HG02610 (cell line): Measurements from ENCODE around the gene MGAT3.
A peak's percentile ranks its signal among the peaks of the same experiment; 100 is the strongest.

Experiments used
- ATAC-seq: cut with Tn5 transposase; IDR thresholded peaks from one replicate; pipeline ENCODE4 v1.9.1; 2021; ENCODE audit warnings: mild to moderate bottlenecking, moderate library complexity; ENCODE audit not compliant: unreplicated experiment

The MGAT3 gene

DNA sequence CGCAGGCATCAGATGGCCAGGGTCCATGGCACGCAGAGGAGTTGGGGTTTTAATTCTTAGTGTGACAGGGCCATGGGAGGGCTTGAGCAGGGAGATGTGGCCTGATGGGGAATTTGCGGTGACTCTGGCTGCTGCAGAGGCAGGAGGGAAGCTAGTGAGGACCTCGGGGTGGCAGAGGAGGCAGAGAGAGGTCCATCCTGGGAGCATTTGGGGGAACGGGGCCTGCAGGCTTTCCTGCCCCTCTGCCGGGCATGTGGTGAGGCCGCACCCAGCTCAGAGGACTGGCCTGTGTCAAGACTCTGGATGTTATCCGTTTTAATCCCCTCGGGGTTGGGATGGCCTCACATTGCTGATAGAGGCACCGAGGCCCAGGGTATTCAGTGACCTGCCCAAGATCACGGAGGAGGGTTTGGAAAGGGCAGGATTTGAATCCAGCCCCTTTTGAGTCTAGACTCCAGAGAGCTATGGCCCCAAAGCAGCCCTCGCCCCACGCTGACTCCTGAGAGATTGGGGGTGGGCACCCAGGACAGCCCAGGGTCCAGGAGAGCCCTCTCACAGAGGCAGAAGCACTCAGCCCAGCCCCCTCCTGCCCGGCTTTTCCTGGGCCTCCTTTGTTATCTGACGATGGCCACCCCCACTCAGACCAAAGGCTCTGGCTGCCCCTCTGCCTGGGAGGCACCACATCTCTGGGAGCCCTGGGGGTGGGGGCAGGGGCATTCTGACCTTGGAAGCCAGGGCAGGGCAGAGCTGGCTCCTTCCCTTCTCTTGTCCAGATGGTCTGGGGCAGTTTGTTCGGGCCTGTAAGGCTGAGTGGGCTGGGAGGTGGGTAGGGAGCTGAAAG is 13.9 kb downstream of the MGAT3 start:
- no peak for ATAC-seq

DNA sequence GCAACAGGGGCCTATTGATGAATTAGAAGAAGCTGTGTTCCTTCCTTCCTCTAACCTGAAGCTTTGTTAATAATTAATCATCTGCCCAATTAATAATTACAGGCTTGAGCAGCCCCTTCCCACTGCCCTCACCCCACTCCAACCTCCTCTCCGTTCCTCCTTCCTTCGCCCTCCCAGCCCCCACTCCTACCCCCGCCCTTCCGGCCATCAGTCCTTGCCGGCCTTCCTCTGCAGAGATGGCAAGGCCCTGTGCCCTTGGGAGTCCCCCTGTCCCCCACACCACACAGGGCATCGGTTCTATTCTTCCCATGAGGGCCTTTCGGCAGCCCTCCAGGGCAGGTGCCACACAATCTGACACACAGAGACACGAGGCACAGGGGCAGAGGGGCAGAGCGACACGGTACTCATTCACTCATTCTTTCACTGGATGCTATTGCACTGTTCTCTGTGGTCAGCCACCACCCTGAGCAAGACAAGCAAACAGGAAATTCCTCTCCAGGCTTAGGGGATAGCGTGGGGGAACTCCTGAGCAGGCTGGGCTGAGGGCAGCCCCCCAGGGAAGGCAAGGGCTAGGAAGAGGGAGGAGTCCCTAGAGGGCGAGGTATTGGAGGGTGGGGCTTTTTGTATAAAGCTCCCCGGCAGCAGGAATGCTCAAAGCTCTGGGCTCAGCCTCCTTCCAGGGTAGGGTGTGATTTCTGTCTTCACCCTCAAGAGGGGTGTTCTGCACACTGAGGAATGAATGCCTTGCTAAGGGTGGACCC is 14.7 kb downstream of the MGAT3 start:
- peak; percentile 51 for ATAC-seq

DNA sequence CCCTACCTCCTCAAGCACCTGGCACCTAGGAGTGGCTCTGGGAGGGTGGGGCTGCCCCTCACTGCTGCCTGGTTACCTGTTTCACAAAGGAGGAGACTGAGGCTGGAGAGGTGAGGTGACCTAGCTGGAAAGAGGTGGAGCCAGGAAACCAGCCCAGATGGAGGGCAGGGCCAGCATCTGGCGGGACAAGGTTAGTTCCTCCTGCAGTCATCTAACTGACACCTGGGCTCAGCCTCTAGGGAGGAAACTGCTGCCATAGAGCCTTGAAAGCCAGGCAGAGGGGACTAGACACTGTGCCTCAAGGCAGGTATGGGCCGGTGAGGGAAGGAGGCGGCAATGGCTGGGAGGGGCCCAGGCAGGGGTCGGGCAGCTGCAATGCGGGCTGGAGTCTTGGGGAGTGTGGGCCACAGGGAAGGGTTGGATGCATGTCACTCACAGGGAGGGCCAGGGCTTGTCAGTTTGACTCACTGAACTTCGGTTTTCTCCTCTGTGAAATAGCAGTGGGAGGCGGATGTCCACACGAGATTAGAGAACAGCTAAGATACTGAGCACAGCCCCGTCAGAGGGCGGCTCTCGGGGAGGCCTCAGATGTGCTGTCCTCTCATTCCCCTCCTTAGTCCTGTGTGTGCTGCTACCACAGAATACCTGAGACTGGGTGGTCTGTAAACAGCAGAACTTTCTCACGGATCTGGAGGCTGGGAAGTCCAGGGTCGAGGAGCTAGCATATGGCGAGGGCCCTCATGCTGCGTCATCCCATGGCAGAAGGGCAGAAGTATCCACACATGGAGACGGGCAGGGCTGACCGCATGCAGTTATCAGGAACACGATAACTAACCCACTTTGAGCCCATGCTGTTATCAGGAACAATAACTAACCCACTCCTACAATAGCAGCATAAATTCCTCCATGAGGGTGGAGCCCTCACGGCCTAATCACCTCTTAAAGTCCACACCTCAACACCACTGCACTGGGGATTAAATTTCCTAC is 16.1 kb downstream of the MGAT3 start:
- no peak for ATAC-seq

DNA sequence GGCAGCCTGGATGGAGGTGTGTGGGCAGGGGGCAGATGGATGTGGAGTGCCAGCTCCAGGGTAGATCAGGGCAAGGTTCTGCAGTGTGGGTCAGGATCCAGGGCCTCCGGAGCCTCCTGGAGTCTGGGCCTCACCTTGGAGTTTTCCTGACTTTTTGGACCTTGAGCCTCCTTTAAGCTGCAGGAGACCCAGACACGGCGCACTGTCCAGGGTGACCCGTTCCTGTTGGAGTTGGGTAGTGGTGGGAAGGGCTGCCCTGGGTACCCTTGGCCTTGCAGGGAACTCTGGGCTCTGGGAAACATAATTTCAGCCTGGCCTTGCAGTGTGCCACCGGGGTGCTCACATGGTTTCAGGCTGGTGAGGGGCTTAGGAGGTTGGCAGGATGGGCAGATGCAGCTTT is 17.0 kb downstream of the MGAT3 start:
- ATAC-seq, result no peak

DNA sequence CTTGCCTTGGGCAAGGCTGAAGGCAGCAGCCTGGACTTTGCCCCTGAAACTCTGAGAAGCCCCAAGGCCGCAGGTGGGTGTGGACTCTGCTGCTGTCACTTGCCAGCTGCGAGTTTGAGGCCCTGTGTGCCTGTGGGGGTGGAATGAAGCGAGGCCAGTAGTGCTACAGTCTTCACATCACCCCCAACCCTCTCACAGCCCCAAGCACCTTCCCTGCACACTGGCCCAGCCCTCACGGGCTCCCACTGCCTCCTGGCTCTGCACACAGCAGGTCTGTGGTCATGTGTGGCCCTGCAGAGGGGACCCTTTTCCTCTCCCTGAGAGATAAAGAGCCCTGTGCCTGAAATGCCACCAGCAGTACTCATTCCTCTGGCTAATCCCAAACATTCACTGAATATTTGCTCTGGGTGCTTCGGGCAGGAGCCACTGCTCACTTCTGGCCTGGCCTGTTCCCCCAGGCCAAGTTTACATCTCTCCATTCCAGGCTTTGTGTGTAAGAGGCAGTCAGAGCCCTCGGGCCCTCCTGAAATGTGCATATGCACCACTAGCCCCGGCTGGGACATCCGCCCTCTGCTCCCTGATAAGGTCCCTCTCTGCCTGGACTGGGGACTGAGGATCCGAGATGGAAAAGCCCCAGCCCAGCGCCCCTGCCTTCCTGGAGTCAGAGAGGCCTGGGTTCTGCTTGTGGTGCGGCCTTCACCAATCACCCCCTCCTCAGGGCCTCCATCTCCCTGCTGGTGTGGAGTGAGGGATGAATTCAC is 17.7 kb downstream of the MGAT3 start:
- ATAC-seq, result no peak

DNA sequence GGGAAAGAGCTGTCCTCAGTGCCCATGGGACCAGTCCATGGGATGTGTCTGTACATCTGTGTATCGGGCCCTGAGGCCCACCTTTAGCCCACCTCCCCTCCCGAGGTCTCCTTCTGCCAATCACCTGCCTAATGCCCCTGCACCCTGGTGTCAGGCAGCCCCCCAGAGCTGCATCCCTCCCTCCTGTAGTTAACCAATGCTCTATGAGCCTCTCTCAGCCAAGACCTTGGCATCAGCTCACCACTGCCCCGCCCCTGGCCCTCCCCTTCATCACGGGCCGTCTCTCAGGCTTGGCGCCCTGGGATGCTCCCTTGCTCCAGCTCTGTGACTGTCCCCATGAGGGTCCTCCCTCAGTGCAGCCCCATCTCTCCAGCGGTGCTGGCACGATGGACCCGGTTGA is 18.5 kb downstream of the MGAT3 start:
- ATAC-seq, result no peak

DNA sequence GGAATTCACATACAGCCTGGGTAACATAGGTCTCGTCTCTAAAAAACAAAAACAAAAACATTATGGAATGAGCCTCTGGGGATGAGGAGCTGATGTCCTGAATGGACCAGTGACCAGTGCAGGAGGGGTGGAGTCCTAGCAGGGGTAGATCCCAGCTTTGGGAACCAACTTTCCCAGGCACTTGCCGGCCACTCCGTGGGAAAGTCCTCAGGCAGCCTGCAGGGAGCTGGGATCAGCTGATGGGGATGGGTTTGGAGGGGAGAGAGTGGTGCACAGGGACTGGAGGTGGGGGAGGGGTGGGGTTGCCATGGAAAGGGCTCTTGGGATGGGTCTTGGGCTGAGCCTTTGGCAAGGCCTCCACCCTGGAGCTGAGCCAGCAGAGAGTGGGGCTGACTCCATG is 19.1 kb downstream of the MGAT3 start:
- no peak for ATAC-seq

DNA sequence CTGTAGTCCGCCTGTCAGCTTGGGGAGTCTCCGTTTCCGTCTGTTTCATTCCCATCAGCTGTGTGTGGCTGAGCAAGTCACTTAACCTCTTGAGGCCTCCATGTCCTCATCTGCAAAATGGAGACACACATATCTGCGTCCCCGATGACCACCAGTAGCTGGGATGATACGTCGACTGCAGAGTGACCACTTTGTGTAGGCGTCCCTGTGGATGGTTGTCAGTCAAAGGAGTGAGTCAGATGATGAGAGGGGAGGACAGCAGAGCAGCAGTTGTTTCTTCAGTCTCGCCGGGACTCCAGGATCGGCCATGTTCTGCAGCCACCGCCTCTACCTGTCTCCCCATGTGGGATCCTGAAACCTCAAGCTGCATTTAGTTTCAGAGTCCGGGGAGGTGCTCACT is 19.9 kb downstream of the MGAT3 start:
- ATAC-seq, result no peak

DNA sequence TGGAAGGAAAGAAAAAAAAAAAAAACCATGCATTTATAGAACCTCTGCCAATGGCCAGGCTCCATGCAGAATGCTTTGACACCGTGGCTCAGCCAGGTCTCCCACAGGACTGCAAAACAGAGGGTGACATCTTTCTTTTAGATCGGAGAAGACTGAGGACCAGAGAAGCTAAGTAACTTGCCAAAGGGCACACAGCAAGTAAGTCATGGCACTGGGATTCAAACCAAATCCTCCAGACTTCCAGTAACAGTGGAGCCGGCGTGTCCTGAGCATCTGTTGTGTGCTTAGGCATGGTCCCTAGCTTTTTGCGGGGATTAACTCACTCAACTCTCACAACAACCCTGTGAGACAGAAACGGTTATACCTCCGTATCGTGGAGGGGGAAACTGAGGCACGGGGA is 20.7 kb downstream of the MGAT3 start:
- no peak for ATAC-seq

DNA sequence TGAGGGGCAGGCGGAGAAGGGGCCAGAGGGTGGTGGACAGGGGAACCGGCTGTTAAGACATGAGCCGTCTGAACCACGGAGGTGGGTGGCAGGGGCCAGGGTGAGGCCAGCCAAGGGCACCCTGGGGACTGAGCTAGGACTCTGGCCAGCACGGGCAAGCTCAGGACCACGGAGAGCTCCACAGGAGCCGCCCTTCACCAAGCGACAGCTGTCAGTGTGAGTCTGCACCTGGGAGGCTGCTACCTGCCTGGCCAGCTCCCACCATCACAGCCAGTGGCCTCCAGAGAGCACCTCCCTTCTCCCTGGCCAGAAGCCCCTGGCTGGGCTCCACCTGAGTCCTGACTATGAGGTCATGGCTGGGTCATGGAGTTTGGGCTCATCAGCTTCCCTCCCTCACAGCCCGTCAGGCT is 21.6 kb downstream of the MGAT3 start:
- no peak for ATAC-seq

DNA sequence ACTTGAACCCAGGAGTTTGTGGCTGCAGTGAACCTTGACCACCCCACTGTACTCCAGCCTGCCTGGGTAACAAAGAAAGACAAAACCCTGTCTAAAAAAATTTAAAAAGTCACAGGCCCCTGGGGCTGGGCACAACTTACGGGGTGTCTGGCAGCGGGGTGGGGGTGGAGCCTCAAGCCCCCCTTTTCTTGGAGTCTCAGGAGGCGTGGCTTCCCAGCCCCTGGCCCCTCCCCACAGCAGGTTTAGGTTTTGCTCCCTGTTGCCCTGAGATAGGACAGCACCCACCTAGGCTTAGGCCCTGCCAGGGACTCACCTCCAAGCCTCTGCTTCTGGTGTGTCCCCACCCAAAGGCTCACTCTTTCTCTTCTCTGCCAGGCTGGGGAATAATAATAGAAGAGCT is 22.4 kb downstream of the MGAT3 start:
- no peak for ATAC-seq

DNA sequence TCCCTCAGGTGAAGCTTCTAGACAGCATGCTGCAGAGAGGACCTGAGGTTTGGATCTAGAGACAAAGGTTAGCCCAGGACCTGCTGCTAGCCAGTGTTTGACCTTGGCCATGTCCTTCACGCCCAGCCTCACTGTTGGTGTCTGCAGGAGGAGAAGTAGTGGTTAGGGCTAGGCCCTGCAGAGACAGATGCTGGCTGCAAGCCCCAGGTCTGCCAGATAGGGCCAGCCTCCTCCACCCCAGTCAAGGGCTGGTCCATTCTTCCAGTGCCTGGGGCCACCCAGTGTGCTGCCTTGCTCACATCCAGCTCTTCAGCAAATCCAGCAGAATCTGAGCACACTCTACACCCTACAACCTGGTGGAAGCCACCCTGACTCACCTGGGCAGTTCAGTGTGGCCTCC is 23.7 kb downstream of the MGAT3 start:
- no peak for ATAC-seq

DNA sequence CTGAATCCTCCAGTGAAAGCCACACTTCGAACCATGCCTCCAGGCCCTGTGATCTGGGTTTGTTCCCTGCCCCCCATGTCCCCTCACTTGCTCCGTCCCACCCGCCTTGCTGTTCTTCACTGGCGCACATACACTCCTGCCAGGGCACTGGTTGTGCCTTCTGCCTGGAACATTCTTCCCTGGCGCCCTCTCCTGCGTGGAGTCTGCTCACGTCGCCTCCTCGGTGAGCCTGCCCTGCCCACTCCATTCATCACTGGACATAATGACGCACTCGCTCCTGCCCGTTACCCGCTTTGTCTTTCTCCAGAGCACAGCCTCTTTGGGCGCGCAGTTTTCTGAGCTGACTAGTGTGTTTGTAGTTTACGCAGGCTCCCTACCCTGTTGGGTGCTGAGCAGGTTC is 24.2 kb downstream of the MGAT3 start:
- ATAC-seq, result no peak

DNA sequence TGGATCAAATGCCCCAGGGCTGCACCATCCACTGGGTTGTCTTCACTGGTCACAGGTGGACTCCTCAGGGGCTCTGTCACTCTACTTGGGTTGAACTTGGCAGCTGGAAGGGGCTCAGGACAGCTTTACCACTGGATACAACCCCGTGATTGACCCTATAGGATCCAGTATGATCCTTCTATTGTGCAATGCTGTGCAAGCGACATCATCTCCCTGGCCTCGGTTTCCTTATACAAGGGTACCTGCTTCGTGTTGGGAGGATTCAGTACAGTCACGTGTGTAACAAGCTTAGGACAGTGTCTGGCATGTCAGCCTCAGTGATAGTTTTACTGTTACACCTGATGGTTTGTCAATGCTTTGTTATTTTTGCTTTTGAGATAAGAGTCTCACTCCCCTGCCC is 24.8 kb downstream of the MGAT3 start:
- ATAC-seq, result no peak

DNA sequence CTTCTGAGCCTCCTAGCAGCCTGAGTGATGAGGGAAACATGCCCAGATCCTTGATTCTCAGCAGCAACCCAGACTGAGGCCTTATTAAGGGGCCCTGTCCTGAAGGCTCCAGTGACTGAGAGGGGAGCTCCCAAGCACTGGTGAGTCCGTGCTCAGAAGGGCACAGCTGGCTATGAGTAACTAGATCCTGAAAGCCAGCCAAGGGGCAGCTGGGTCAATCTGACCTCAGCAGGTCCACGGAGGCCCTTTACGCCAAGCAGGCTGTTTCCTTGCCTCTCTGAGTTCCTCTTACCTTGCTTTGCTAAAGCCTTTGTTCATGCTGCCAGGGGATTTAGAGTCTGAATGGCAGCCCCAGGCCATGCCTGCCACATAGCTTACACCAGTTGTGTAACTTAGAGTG is 26.0 kb downstream of the MGAT3 start:
- ATAC-seq, result no peak

DNA sequence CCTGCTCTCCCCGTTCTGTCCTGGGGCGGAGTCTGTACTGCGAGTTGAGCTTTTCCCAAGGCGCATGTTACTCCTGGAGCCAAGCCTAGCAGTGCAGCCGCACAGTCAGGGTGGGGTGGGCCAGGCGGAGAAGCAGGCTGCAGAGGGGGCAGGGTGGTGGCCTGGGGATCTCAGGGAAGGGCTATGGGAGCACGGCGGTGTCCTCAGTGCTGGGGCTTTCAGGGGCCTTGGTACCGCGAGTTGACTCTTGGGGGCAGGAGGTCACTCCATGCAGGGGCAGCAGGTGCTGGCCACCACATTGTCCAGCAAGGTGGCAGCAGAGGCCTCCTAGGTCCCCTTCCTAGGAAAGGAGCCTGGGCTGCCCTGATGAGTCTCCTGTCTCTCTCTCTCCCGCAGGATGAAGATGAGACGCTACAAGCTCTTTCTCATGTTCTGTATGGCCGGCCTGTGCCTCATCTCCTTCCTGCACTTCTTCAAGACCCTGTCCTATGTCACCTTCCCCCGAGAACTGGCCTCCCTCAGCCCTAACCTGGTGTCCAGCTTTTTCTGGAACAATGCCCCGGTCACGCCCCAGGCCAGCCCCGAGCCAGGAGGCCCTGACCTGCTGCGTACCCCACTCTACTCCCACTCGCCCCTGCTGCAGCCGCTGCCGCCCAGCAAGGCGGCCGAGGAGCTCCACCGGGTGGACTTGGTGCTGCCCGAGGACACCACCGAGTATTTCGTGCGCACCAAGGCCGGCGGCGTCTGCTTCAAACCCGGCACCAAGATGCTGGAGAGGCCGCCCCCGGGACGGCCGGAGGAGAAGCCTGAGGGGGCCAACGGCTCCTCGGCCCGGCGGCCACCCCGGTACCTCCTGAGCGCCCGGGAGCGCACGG is 30.4 kb downstream of the MGAT3 start:
- ATAC-seq, result no peak

DNA sequence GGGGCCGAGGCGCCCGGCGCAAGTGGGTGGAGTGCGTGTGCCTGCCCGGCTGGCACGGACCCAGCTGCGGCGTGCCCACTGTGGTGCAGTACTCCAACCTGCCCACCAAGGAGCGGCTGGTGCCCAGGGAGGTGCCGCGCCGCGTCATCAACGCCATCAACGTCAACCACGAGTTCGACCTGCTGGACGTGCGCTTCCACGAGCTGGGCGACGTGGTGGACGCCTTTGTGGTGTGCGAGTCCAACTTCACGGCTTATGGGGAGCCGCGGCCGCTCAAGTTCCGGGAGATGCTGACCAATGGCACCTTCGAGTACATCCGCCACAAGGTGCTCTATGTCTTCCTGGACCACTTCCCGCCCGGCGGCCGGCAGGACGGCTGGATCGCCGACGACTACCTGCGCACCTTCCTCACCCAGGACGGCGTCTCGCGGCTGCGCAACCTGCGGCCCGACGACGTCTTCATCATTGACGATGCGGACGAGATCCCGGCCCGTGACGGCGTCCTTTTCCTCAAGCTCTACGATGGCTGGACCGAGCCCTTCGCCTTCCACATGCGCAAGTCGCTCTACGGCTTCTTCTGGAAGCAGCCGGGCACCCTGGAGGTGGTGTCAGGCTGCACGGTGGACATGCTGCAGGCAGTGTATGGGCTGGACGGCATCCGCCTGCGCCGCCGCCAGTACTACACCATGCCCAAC is 31.2 kb downstream of the MGAT3 start:
- ATAC-seq, result no peak

DNA sequence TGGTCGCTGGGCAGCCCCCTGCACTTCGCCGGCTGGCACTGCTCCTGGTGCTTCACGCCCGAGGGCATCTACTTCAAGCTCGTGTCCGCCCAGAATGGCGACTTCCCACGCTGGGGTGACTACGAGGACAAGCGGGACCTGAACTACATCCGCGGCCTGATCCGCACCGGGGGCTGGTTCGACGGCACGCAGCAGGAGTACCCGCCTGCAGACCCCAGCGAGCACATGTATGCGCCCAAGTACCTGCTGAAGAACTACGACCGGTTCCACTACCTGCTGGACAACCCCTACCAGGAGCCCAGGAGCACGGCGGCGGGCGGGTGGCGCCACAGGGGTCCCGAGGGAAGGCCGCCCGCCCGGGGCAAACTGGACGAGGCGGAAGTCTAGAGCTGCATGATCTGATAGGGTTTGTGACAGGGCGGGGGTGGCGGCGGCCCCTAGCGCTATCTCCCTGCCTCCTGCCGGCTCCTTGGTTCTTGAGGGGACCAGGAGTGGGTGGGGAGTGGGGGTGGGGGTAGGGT is 31.8 kb downstream of the MGAT3 start:
- no peak for ATAC-seq
